ENCODE data around the gene CCNF. TPM values are rescaled to one million over a fixed set of nuclear protein-coding genes. Genes with fewer than 3 reads are reported as not detected.

Gene CCNF
- total RNA-seq, 4 donors from 2014 or later = 4.7 to 19.8 (median 6.9) TPM

GRCh38 chr16:2489581-2489980, 60.3 kb downstream of the CCNF start:
- Histone ChIP-seq H3K9me3 (no peaks in the 10 kb centered on the region), H3K27ac (no peak overlapping the region), H3K4me3 (no peak overlapping the region), H3K4me1 (peaks cover 0 to 11% (median 2%) of the 10 kb centered on the region in 4 donors), H3K36me3 (no peaks in the 10 kb centered on the region), H3K27me3 (no peaks in the 10 kb centered on the region)
- DNase-seq = no peak
- TF ChIP-seq POLR2A (IDR thresholded peaks at IDR 0.05) (no peak), CTCF (IDR thresholded peaks at IDR 0.05) (no peak)

- no peaks in the 10 kb centered on the region for H3K27me3 ChIP-seq
- H3K4me1 ChIP-seq = peaks cover 0 to 11% (median 2%) of the 10 kb centered on the region in 4 donors
- H3K9me3 ChIP-seq = no peaks in the 10 kb centered on the region
- no peaks in the 10 kb centered on the region for H3K36me3 ChIP-seq
- no peak overlapping the region for H3K4me3 ChIP-seq
- TF ChIP-seq POLR2A (IDR thresholded peaks at IDR 0.05) = no peak
- no peak for TF ChIP-seq CTCF (IDR thresholded peaks at IDR 0.05)
- no peak for DNase-seq
- H3K27ac ChIP-seq = no peak overlapping the region
Observed at GRCh38 chr16:2490190-2491105, 61.2 kb downstream of the CCNF start.

- no peak for DNase-seq
- no peaks in the 10 kb centered on the region for H3K9me3 ChIP-seq
- TF ChIP-seq POLR2A (IDR thresholded peaks at IDR 0.05) = no peak
- TF ChIP-seq CTCF (IDR thresholded peaks at IDR 0.05) = no peak
- H3K4me1 ChIP-seq = no peaks in the 10 kb centered on the region
- H3K27me3 ChIP-seq = no peaks in the 10 kb centered on the region
- H3K36me3 ChIP-seq = peaks cover 0 to 11% (median 0%) of the 10 kb centered on the region in 3 donors
- no peak overlapping the region for H3K4me3 ChIP-seq
- H3K27ac ChIP-seq = no peak overlapping the region
Observed at GRCh38 chr16:2492292-2492691, 63.0 kb downstream of the CCNF start.

- Histone ChIP-seq H3K4me1 (no peaks in the 10 kb centered on the region), H3K4me3 (no peak overlapping the region), H3K36me3 (peaks cover 0 to 11% (median 0%) of the 10 kb centered on the region in 3 donors), H3K27ac (no peak overlapping the region), H3K9me3 (no peaks in the 10 kb centered on the region), H3K27me3 (no peaks in the 10 kb centered on the region)
- DNase-seq = no peak
- TF ChIP-seq CTCF (IDR thresholded peaks at IDR 0.05) = no peak
- no peak for TF ChIP-seq POLR2A (IDR thresholded peaks at IDR 0.05)
Observed at GRCh38 chr16:2493605-2494004, 64.4 kb downstream of the CCNF start.

GRCh38 chr16:2494616-2495015, 65.4 kb downstream of the CCNF start:
- no peak for DNase-seq
- H3K27me3 ChIP-seq = no peaks in the 10 kb centered on the region
- no peaks in the 10 kb centered on the region for H3K9me3 ChIP-seq
- no peaks in the 10 kb centered on the region for H3K4me1 ChIP-seq
- no peak for TF ChIP-seq CTCF (IDR thresholded peaks at IDR 0.05)
- no peak for TF ChIP-seq POLR2A (IDR thresholded peaks at IDR 0.05)
- no peak overlapping the region for H3K4me3 ChIP-seq
- H3K36me3 ChIP-seq = peaks cover 0 to 11% (median 0%) of the 10 kb centered on the region in 3 donors
- no peak overlapping the region for H3K27ac ChIP-seq

Data from Peyer's patch (tissue), 4 donors.